ENCODE measurements around the gene RABL2A.
"Not testable (repeated sequence)": the region's sequence is repeated elsewhere in the genome, so short reads cannot be mapped to it uniquely, and the experiment has no call there.

GRCh38 chr2:113621002-113621401 lies 6.1 kb upstream of the RABL2A start:
- TF ChIP-seq CTCF (IDR thresholded peaks at IDR 0.05 in 4 of 5, conservative IDR thresholded peaks at IDR 0.05 in 1 of 5); POLR2A (IDR thresholded peaks at IDR 0.05): not testable (repeated sequence)

All from gastrocnemius medialis (tissue), 4 donors.